HS-5 (cell line): ENCODE results near the gene STEAP4.

Experiments
- DNase-seq: peaks from one replicate; pipeline ENCODE4 v3.0.0-alpha.2; 2012; ENCODE audit warnings: low read depth

Gene STEAP4

GRCh38 chr7:88306590-88307048, at the start of gene STEAP4:
STEAP4 (minus strand) TSS chr7:88306894; CDS start chr7:88284269, 22,625 bp downstream.
- no peak for DNase-seq

GRCh38 chr7:88355011-88355410, 48.3 kb upstream of the STEAP4 start:
- DNase-seq, result no peak

DNA sequence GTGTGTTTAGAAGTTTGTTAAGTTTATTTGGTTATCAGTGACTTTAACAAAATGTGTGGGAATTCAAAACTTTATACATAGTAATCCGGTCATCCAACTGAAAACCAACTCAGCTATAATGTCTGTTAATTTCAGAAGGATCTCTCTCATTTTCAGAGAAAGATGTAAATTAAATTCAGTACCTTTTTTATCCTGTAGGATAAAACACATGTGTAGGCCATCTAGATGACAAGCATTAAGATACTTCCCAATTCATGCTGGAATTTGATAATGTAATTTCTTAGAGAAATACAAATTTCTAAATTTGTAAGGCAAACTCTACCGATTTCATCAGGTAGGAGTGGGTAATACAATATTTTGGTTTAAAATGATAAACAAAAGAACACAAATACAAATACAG, 43.4 kb upstream of the STEAP4 start:
- DNase-seq, result no peak

GRCh38 chr7:88347517-88347916, 40.8 kb upstream of the STEAP4 start:
- DNase-seq, result no peak

GRCh38 chr7:88347090-88347489, 40.4 kb upstream of the STEAP4 start:
- no peak for DNase-seq

GRCh38 chr7:88346357-88346756, 39.7 kb upstream of the STEAP4 start:
- DNase-seq, result no peak

- no peak for DNase-seq
Observed at GRCh38 chr7:88344956-88345832, 38.5 kb upstream of the STEAP4 start.

DNA sequence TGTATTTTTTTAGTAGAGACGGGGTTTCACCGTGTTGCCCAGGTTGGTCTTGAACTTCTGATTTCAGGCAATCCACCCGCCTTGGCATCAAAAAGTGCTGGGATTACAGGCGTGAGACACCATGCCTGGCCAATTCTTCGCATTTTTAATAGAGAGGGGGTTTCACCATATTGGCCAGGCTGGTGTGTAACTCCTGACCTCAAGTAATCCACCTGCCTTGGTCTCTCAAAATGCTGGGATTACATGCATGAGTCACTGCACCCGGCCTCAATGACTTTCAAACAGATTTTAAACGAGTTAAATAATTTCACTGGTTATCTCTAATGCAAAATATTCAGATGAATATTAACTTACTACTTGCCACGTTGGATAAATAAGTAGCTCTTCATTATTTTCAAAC, 37.6 kb upstream of the STEAP4 start:
- no peak for DNase-seq

- DNase-seq, result no peak
Observed at GRCh38 chr7:88339195-88339922, 32.7 kb upstream of the STEAP4 start.

- no peak for DNase-seq
Observed at GRCh38 chr7:88338503-88338902, 31.8 kb upstream of the STEAP4 start.

DNA sequence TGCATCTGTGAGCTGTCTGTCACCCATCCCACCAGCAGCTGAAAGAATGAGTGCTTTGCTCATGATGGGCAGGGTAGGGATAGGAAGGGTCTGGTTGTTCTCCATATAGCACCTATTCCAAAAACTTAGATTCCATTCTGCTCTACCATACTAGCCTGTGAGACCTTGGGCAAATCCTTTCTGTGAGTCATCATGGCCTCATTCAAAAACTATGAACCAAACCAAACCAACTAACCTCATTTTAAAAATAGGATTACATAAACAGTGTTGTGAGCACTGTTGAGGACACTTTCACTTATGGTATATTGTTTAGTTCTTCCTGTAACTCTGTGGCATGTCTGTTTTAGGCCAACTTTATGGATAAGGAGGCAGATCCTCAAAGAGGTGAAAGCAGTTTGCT, 30.9 kb upstream of the STEAP4 start:
- peak; percentile 45 for DNase-seq

DNA sequence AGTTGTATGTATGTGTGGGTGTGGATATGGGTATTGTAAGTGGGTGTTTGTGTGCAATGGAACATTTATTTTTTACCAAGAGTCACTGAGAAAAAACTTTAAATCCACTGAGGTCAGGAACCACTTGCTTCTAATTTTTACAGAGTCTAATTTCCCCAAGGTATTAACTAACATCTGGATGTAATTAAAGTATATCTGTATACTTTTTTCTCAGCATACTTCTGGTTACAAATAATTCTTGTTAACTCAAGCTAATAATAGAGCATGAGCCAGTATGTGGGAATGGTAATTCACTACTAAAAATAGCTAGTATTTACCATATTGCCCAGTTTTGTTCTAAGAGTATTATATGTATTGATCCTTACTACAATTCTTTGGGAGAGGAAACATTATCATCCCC, 24.6 kb upstream of the STEAP4 start:
- no peak for DNase-seq

GRCh38 chr7:88329532-88330463, 23.1 kb upstream of the STEAP4 start:
- DNase-seq, result no peak

GRCh38 chr7:88328787-88329186, 22.1 kb upstream of the STEAP4 start:
- DNase-seq, result no peak

DNA sequence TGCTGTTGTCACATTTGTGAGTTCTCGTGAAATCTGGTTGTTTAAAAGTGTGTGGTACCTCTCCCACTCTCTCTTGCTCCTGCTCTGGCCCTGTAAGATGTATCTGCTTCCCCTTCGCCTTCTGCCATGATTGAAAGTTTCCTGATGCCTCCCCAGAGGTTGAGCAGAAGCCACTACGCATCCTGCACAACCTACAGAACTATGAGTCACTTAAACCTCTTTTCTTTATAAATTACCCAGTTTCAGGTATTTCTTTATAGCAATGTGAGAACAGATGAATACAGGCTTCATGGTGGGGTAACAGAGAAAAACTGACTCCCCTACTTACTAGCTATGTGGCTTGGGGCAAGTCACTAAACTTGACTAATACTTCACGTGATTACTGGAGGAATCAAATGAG, 18.0 kb upstream of the STEAP4 start:
- no peak for DNase-seq

- DNase-seq, result no peak
Observed at GRCh38 chr7:88322151-88322550, 15.5 kb upstream of the STEAP4 start.

- DNase-seq, result no peak
Observed at GRCh38 chr7:88321694-88322093, 15.0 kb upstream of the STEAP4 start.

DNA sequence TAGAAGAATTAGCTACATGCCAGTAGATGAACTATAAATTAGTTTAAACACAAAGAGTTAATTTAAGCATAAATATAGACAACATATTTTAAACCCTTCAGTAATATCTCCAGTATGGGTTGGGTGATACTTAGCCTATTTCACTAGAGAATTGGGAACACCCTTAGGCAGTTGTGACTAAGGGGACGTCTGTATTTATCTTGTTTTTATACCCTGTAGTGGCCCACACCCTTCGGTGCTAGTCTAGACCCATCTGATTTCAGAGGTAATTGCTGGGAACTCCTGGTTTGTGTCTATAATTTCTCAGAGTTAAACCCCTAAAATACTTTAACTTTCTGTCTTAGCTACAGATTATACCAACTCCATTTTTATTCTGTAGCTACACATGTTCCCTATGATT, 11.5 kb upstream of the STEAP4 start:
- DNase-seq, result no peak

DNA sequence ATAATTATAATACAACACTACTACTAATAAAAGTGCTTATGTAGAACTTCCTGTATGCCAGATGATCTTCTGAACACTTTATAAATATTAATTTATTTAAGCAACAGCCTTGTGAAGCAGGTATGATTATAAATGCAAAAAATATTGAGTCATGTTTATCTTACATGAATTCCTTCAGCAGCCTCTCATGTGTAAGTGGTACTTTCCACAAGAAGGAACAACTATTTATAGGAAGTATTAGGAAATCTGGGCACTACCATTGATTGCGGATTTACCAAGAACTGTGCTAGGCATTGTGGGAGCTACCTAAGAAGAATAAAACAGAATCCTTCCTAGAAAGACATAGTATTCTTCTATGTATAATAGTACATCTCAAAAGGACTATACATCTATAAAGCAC, 10.7 kb upstream of the STEAP4 start:
- DNase-seq, result no peak

- DNase-seq, result no peak
Observed at GRCh38 chr7:88316456-88316855, 9.8 kb upstream of the STEAP4 start.

DNA sequence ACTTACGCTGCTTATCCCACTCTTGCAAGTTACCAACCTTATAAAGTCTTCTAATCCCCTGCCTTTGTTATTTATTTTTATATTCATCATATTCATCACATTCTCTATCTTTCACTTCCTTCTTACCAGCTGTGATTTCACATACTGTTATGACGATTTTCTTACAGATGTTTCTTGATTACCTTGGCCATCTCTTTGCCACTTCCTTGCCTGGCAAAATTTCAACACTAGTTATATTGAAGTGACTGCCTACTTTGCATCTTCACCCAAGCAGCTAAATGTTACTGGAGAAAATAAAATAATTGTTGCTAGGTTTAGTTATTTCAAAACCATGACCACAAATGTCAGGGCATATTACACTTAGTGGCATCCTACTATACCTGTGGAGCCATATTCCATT, 8.8 kb upstream of the STEAP4 start:
- no peak for DNase-seq

- no peak for DNase-seq
Observed at GRCh38 chr7:88314061-88314491, 7.4 kb upstream of the STEAP4 start.
